DND-41 (cell line): ENCODE results near the gene TMEFF2.

Source experiments
- ATAC-seq: fragments of 200-7000 bp; cut with Tn5 transposase; 3 replicates; pipeline ENCODE4 v1.9.1; 2021; ENCODE audit warnings: low read depth; ENCODE audit not compliant: insufficient read depth
- DNase-seq: peaks from one replicate; pipeline ENCODE4 v3.0.0-alpha.2; 2020
- H2AFZ ChIP-seq: 2 replicates; pipeline ENCODE4 v1.6.0; 2012; ENCODE audit warnings: low read depth, low read length
- H3K27ac ChIP-seq: 2 replicates; pipeline ENCODE4 v1.5.1; 2012; ENCODE audit warnings: low read length, inconsistent platforms
- H3K27me3 ChIP-seq: fragments of 200-600 bp; sonication (generic); 2 replicates; pipeline ENCODE4 v1.6.0; 2012; ENCODE audit warnings: low read length, mild to moderate bottlenecking, inconsistent platforms; ENCODE audit not compliant: insufficient read depth, poor library complexity
- H3K36me3 ChIP-seq: 2 replicates; pipeline ENCODE4 v1.5.1; 2012; ENCODE audit warnings: low read length, inconsistent platforms; ENCODE audit not compliant: insufficient read depth
- H3K4me1 ChIP-seq: 2 replicates; pipeline ENCODE4 v1.5.1; 2012; ENCODE audit warnings: mild to moderate bottlenecking, low read length; ENCODE audit not compliant: insufficient read depth
- H3K4me2 ChIP-seq: 2 replicates; pipeline ENCODE4 v1.6.0; 2012; ENCODE audit warnings: mild to moderate bottlenecking, moderate library complexity, low read length, inconsistent platforms; ENCODE audit not compliant: insufficient read depth
- H3K4me3 ChIP-seq, 2 experiments: fragments of 200-600 bp in 1 of 2; shearing (Covaris generic) in 1 of 2; 2 replicates each; pipeline ENCODE4 v1.5.1; 2012 to 2016; ENCODE audit warnings: inconsistent platforms in 2 of 2, low read length in 2 of 2, mild to moderate bottlenecking in 2 of 2, low read depth in 1 of 2, moderate library complexity in 1 of 2
- H3K79me2 ChIP-seq: 2 replicates; pipeline ENCODE4 v1.6.0; 2012; ENCODE audit warnings: low read length, inconsistent platforms; ENCODE audit not compliant: insufficient read depth
- H3K9ac ChIP-seq: 2 replicates; pipeline ENCODE4 v1.6.0; 2012; ENCODE audit warnings: low read depth, mild to moderate bottlenecking, inconsistent platforms, low read length, moderate library complexity
- H3K9me3 ChIP-seq: 2 replicates; pipeline ENCODE4 v1.5.1; 2012; ENCODE audit warnings: low read length, moderate library complexity, mild to moderate bottlenecking, inconsistent platforms; ENCODE audit not compliant: insufficient read depth, severe bottlenecking
- H4K20me1 ChIP-seq: 2 replicates; pipeline ENCODE4 v1.6.0; 2012; ENCODE audit warnings: low read length; ENCODE audit not compliant: insufficient read depth
- CTCF ChIP-seq: IDR thresholded peaks from 2 replicates; pipeline ENCODE4 v1.5.1; 2012; ENCODE audit warnings: borderline replicate concordance, low read length, moderate library complexity, mild to moderate bottlenecking; ENCODE audit not compliant: poor library complexity, severe bottlenecking; ENCODE audit errors: extremely low read depth
- EZH2 ChIP-seq: IDR thresholded peaks from 3 replicates; pipeline ENCODE4 v1.6.1; 2012; ENCODE audit warnings: borderline replicate concordance, low read depth, mild to moderate bottlenecking, moderate library complexity, low read length, inconsistent platforms; ENCODE audit not compliant: severe bottlenecking

Gene TMEFF2

DNA sequence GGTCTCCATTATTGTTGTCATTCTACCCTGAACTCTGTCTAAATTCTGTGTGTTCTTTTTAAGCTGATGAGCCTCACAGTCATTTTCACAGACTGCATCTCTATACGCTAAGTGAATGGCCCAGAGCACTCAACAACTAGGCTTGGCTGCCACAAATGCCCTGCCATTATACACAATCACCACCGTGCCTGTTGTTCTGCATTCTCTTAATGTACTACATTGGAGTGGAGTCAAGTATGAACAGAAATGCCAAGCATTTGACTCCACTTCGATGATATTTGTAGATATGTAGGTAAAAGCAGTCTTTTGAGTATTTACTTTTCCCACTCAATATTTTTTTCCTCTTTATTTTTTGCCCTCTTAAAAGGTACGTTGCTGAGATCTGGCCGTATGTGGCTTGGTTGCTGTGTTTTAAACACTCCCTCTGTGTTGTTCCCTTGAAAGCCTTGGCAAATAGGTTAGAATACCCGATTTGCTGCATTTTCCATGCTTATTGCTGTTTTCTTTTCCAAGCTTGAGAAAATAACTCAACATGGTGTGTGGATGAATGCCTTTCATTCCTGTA lies 36.2 kb upstream of the TMEFF2 start:
- Histone ChIP-seq H3K4me3 (no peak overlapping the region), H3K4me1 (no peaks in the 10 kb centered on the region), H3K27ac (no peak overlapping the region), H3K27me3 (no peaks in the 10 kb centered on the region), H3K4me2 (no peak overlapping the region), H3K36me3 (no peaks in the 10 kb centered on the region), H3K9me3 (no peaks in the 10 kb centered on the region), H3K79me2 (no peaks in the 10 kb centered on the region), H2AFZ (no peak overlapping the region), H3K9ac (no peak overlapping the region), H4K20me1 (no peaks in the 10 kb centered on the region)
- ATAC-seq (no peak), DNase-seq (no peak)
- TF ChIP-seq EZH2 = no peak
- TF ChIP-seq CTCF = no peak

DNA sequence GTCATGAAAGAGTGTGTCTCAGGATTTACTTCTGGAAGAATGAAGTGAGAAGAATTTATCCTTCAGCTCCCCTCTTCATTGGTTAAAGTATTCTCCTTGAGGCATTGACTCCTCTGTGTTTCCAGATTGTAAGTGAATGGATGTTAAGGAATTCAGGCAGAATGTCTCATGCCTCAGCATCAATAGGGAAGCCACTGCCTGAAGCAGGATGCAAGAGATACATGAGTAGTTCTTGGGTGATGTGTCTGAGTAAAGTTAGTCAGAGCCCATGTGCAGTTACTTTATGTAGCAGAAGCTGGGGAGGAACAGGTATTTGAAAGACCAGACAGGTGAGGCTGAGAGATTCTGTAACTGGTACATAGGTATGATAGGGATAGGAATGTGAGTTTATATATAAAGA lies 34.0 kb upstream of the TMEFF2 start:
- TF ChIP-seq CTCF = no peak
- no peak for TF ChIP-seq EZH2
- Histone ChIP-seq H3K27ac (no peak overlapping the region), H3K4me1 (no peaks in the 10 kb centered on the region), H3K36me3 (no peaks in the 10 kb centered on the region), H3K9me3 (no peaks in the 10 kb centered on the region), H2AFZ (no peak overlapping the region), H3K27me3 (no peaks in the 10 kb centered on the region), H3K4me2 (no peak overlapping the region), H4K20me1 (no peaks in the 10 kb centered on the region), H3K79me2 (no peaks in the 10 kb centered on the region), H3K9ac (no peak overlapping the region), H3K4me3 (no peak overlapping the region)
- ATAC-seq (no peak), DNase-seq (no peak)

GRCh38 chr2:192218970-192219369 lies 24.2 kb upstream of the TMEFF2 start:
- no peak for TF ChIP-seq EZH2
- no peak for TF ChIP-seq CTCF
- DNase-seq (no peak), ATAC-seq (no peak)
- H3K9me3 ChIP-seq = no peaks in the 10 kb centered on the region
- no peak overlapping the region for H3K4me2 ChIP-seq
- no peaks in the 10 kb centered on the region for H3K4me1 ChIP-seq
- H2AFZ ChIP-seq = no peak overlapping the region
- H3K9ac ChIP-seq = no peak overlapping the region
- no peaks in the 10 kb centered on the region for H4K20me1 ChIP-seq
- H3K27me3 ChIP-seq = no peaks in the 10 kb centered on the region
- no peak overlapping the region for H3K4me3 ChIP-seq
- no peaks in the 10 kb centered on the region for H3K36me3 ChIP-seq
- no peak overlapping the region for H3K27ac ChIP-seq
- H3K79me2 ChIP-seq = no peaks in the 10 kb centered on the region

GRCh38 chr2:192218377-192218776 lies 23.6 kb upstream of the TMEFF2 start:
- Histone ChIP-seq H3K9ac (no peak overlapping the region), H3K4me2 (no peak overlapping the region), H4K20me1 (no peaks in the 10 kb centered on the region), H3K79me2 (no peaks in the 10 kb centered on the region), H3K4me3 (no peak overlapping the region), H3K9me3 (no peaks in the 10 kb centered on the region), H2AFZ (no peak overlapping the region), H3K27me3 (no peaks in the 10 kb centered on the region), H3K27ac (no peak overlapping the region), H3K36me3 (no peaks in the 10 kb centered on the region), H3K4me1 (no peaks in the 10 kb centered on the region)
- ATAC-seq (no peak), DNase-seq (no peak)
- no peak for TF ChIP-seq EZH2
